Activated naive CD8-positive, alpha-beta T cell treated with anti-CD3 and anti-CD28 coated beads, Interleukin-2, amount 50 U/mL, for 16 hours (primary cell): ENCODE data around the gene MXI1.
A peak's percentile ranks its signal among the peaks of the same experiment; 100 is the strongest.
"Not testable (repeated sequence)": the region's sequence is repeated elsewhere in the genome, so short reads cannot be mapped to it uniquely, and the experiment has no call there.

ENCODE experiments used
- DNase-seq: peaks from one replicate; pipeline ENCODE4 v3.0.0-alpha.2; 2020; ENCODE audit warnings: low read depth, low spot score

The MXI1 gene

GRCh38 chr10:110181451-110181850 is 26.0 kb upstream of the MXI1 start:
- DNase-seq, result no peak

GRCh38 chr10:110181911-110182310 is 25.5 kb upstream of the MXI1 start:
- no peak for DNase-seq

GRCh38 chr10:110184398-110184797 is 23.0 kb upstream of the MXI1 start:
- DNase-seq, result no peak

- not testable (repeated sequence) for DNase-seq
Observed at GRCh38 chr10:110185646-110186182, 21.7 kb upstream of the MXI1 start.

- no peak for DNase-seq
Observed at GRCh38 chr10:110190170-110190569, 17.2 kb upstream of the MXI1 start.

GRCh38 chr10:110192552-110192951 is 14.9 kb upstream of the MXI1 start:
- DNase-seq, result no peak

GRCh38 chr10:110200503-110200902 is 6.9 kb upstream of the MXI1 start:
- DNase-seq, result no peak

- DNase-seq, result not testable (repeated sequence)
Observed at GRCh38 chr10:110201046-110201445, 6.4 kb upstream of the MXI1 start.

GRCh38 chr10:110203500-110204455 is 3.6 kb upstream of the MXI1 start:
- no peak for DNase-seq

GRCh38 chr10:110205051-110205675 is 2.2 kb upstream of the MXI1 start:
- no peak for DNase-seq

GRCh38 chr10:110207805-110208613 is 604 bp downstream of the MXI1 start:
- DNase-seq, result no peak

- no peak for DNase-seq
Observed at GRCh38 chr10:110208614-110209453, 1.4 kb downstream of the MXI1 start.

- DNase-seq, result no peak
Observed at GRCh38 chr10:110209454-110209925, 2.1 kb downstream of the MXI1 start.

- DNase-seq, result no peak
Observed at GRCh38 chr10:110209926-110210673, 2.7 kb downstream of the MXI1 start.

GRCh38 chr10:110210674-110211464 is 3.5 kb downstream of the MXI1 start:
- DNase-seq, result peak; percentile 83

GRCh38 chr10:110211465-110211843 is 4.0 kb downstream of the MXI1 start:
- DNase-seq, result no peak

GRCh38 chr10:110212119-110213006 is 5.0 kb downstream of the MXI1 start:
- no peak for DNase-seq

GRCh38 chr10:110214371-110214826 is 7.0 kb downstream of the MXI1 start:
- no peak for DNase-seq
